ENCODE data around the gene PLCD3.

The PLCD3 gene

GRCh38 chr17:45132320-45132571, at the start of gene PLCD3:
TSS of gene PLCD3 (minus strand) at chr17:45132515. CDS start at chr17:45132410, 105 bp downstream.
- DNase-seq (ENCODE audit: low spot score), result no peak

GRCh38 chr17:45177563-45177962, 45.2 kb upstream of the PLCD3 start:
- DNase-seq (ENCODE audit: low spot score), result no peak

- DNase-seq (ENCODE audit: low spot score), result no peak
These were observed 43.4 kb upstream of the PLCD3 start for GRCh38 chr17:45175759-45176115.

- peak; percentile 96 for DNase-seq (ENCODE audit: low spot score)
These were observed 40.4 kb upstream of the PLCD3 start for GRCh38 chr17:45172541-45173286.

- no peak for DNase-seq (ENCODE audit: low spot score)
These were observed 39.9 kb upstream of the PLCD3 start for GRCh38 chr17:45172232-45172540.

GRCh38 chr17:45171338-45172231, 39.3 kb upstream of the PLCD3 start:
- DNase-seq (ENCODE audit: low spot score), result no peak

- no peak for DNase-seq (ENCODE audit: low spot score)
These were observed 38.6 kb upstream of the PLCD3 start for GRCh38 chr17:45170931-45171337.

- DNase-seq (ENCODE audit: low spot score), result no peak
These were observed 38.1 kb upstream of the PLCD3 start for GRCh38 chr17:45170280-45170930.

- no peak for DNase-seq (ENCODE audit: low spot score)
These were observed 36.9 kb upstream of the PLCD3 start for GRCh38 chr17:45168991-45169752.

GRCh38 chr17:45164734-45165269, 32.5 kb upstream of the PLCD3 start:
- DNase-seq (ENCODE audit: low spot score), result no peak

GRCh38 chr17:45162025-45162687, 29.8 kb upstream of the PLCD3 start:
- no peak for DNase-seq (ENCODE audit: low spot score)

GRCh38 chr17:45161288-45162024, 29.1 kb upstream of the PLCD3 start, which contains the start of gene HEXIM2:
TSS of gene HEXIM2 (plus strand) at chr17:45161875. CDS start at chr17:45162794, 919 bp downstream.
- peak; percentile 99 for DNase-seq (ENCODE audit: low spot score)

GRCh38 chr17:45160447-45161287, 28.4 kb upstream of the PLCD3 start:
- DNase-seq (ENCODE audit: low spot score), result no peak

GRCh38 chr17:45156242-45156641, 23.9 kb upstream of the PLCD3 start:
- no peak for DNase-seq (ENCODE audit: low spot score)

- DNase-seq (ENCODE audit: low spot score), result no peak
These were observed 23.2 kb upstream of the PLCD3 start for GRCh38 chr17:45155483-45155882.

- no peak for DNase-seq (ENCODE audit: low spot score)
These were observed 22.7 kb upstream of the PLCD3 start for GRCh38 chr17:45155029-45155428.

GRCh38 chr17:45150911-45151809, 18.8 kb upstream of the PLCD3 start:
- no peak for DNase-seq (ENCODE audit: low spot score)
